Measurements from ENCODE around the gene ASB1. TPM values are rescaled to one million over a fixed set of nuclear protein-coding genes. Genes with fewer than 3 reads are reported as not detected.
A peak's percentile ranks its signal among the peaks of the same experiment; 100 is the strongest.

ASB1 gene
- total and polyA plus RNA-seq, 2 of the 13 experiments (the other 11 are each of a cell fraction or from before 2014, with no cell fraction given): 48.6 to 49.2 TPM

- TF ChIP-seq, protein P1, sequence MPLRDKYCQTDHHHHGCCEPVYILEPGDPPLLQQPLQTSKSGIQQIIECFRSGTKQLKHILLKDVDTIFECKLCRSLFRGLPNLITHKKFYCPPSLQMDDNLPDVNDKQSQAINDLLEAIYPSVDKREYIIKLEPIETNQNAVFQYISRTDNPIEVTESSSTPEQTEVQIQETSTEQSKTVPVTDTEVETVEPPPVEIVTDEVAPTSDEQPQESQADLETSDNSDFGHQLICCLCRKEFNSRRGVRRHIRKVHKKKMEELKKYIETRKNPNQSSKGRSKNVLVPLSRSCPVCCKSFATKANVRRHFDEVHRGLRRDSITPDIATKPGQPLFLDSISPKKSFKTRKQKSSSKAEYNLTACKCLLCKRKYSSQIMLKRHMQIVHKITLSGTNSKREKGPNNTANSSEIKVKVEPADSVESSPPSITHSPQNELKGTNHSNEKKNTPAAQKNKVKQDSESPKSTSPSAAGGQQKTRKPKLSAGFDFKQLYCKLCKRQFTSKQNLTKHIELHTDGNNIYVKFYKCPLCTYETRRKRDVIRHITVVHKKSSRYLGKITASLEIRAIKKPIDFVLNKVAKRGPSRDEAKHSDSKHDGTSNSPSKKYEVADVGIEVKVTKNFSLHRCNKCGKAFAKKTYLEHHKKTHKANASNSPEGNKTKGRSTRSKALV (CRISPR knock-in tag; IDR thresholded peaks at IDR 0.05): 0 out of 2 replicates have a peak, but pooled peaks have one; percentile 20
- TF ChIP-seq GPN1 (CRISPR knock-in tag; IDR thresholded peaks at IDR 0.05; ENCODE audit: borderline replicate concordance): no peak
- TF ChIP-seq FOXP4 (CRISPR knock-in tag; IDR thresholded peaks at IDR 0.05): peak; percentile 92
- TF ChIP-seq ZMYM3 (CRISPR knock-in tag; IDR thresholded peaks at IDR 0.05): peak; percentile 95
- TF ChIP-seq, protein P2, sequence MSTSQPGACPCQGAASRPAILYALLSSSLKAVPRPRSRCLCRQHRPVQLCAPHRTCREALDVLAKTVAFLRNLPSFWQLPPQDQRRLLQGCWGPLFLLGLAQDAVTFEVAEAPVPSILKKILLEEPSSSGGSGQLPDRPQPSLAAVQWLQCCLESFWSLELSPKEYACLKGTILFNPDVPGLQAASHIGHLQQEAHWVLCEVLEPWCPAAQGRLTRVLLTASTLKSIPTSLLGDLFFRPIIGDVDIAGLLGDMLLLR (CRISPR knock-in tag; IDR thresholded peaks at IDR 0.05): no peak; the same call in 1 of the 2 replicates
- peak; percentile 86; the same call in 1 of the 2 replicates for TF ChIP-seq BRD4 (CRISPR knock-in tag; IDR thresholded peaks at IDR 0.05)
- no peak for TF ChIP-seq POLR2AphosphoS2 (IDR thresholded peaks at IDR 0.05; ENCODE audit: low read depth, low read length)
- peak; percentile 92 for TF ChIP-seq IKZF5 (CRISPR knock-in tag; IDR thresholded peaks at IDR 0.05)
- TF ChIP-seq DNMT1 (CRISPR knock-in tag; IDR thresholded peaks at IDR 0.05): 0 out of 2 replicates have a peak, but pooled peaks have one; percentile 16
- no peak for TF ChIP-seq PAWR (CRISPR knock-in tag; IDR thresholded peaks at IDR 0.05; ENCODE audit: borderline replicate concordance)
- peak; percentile 59; the same call in 1 of the 2 replicates for TF ChIP-seq JUND (CRISPR knock-in tag; IDR thresholded peaks at IDR 0.05)
- peak; percentile 86; the same call in 1 of the 2 replicates for TF ChIP-seq AKAP8 (CRISPR knock-in tag; IDR thresholded peaks at IDR 0.05)
- TF ChIP-seq, protein P3, sequence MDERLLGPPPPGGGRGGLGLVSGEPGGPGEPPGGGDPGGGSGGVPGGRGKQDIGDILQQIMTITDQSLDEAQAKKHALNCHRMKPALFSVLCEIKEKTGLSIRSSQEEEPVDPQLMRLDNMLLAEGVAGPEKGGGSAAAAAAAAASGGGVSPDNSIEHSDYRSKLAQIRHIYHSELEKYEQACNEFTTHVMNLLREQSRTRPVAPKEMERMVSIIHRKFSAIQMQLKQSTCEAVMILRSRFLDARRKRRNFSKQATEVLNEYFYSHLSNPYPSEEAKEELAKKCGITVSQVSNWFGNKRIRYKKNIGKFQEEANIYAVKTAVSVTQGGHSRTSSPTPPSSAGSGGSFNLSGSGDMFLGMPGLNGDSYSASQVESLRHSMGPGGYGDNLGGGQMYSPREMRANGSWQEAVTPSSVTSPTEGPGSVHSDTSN (CRISPR knock-in tag; IDR thresholded peaks at IDR 0.05): no peak
- TF ChIP-seq RAD51 (IDR thresholded peaks at IDR 0.05; ENCODE audit: borderline replicate concordance): no peak
- TF ChIP-seq TCF7 (IDR thresholded peaks at IDR 0.05; ENCODE audit: low read depth): no peak
- no peak for TF ChIP-seq SUZ12 (IDR thresholded peaks at IDR 0.05; ENCODE audit: low read depth, low read length)
- no peak for TF ChIP-seq ZBTB42 (CRISPR knock-in tag; IDR thresholded peaks at IDR 0.05)
- peak; percentile 31 for TF ChIP-seq ZNF629 (CRISPR knock-in tag; conservative IDR thresholded peaks at IDR 0.05)
- peak; percentile 59; the same call in 1 of the 2 replicates for TF ChIP-seq HHEX (CRISPR knock-in tag; IDR thresholded peaks at IDR 0.05)
- no peak for TF ChIP-seq FUBP1 (CRISPR knock-in tag; IDR thresholded peaks at IDR 0.05; ENCODE audit: borderline replicate concordance)
- peak; percentile 55; the same call in 1 of the 2 replicates for TF ChIP-seq DR1 (CRISPR knock-in tag; IDR thresholded peaks at IDR 0.05)
These were observed 14.8 kb downstream of the ASB1 start (continued) for GRCh38 chr2:238441262-238442114.

All from HepG2 (cell line).